GM12875 (cell line): ENCODE data around the gene STEAP4.

Experiments used
- H3K4me3 ChIP-seq: one replicate; pipeline ENCODE4 v1.5.1; 2011; ENCODE audit warnings: low read depth, low read length, control low read depth
- TF ChIP-seq, protein P1 (sequence below): IDR thresholded peaks from 2 replicates; pipeline ENCODE4 v1.5.1; 2011; ENCODE audit warnings: low read depth, mild to moderate bottlenecking, control low read depth, inconsistent platforms, low read length, moderate library complexity, borderline replicate concordance; ENCODE audit not compliant: insufficient read depth

The STEAP4 gene

DNA sequence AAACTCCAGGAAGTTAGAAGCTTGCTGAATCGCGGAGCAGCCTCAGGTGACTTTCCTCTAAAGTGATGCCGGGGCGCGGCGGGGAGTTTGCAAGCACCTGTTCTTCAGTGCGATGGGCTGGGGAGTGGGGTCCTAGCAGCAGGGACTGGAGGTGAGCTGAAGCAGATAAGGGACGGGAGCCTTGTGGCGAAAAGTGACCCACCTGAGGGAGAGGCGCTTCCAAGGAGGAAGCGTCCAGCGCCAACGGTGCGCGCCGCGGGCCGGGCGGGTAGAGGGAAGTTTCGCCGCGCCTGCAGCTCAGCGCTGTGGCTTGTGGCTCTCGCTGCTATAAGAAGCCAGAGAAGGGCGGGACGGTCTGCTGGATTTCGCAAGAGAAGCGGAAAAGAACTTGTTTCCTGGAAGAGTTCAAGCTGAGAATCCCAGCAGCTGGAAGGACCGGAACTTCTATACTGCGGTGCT is at the start of gene STEAP4:
STEAP4 (minus strand) TSS at position 305 of the 459 bp plus-strand sequence. CDS start 22,625 bp downstream, outside the sequence.
- TF ChIP-seq, protein P1, sequence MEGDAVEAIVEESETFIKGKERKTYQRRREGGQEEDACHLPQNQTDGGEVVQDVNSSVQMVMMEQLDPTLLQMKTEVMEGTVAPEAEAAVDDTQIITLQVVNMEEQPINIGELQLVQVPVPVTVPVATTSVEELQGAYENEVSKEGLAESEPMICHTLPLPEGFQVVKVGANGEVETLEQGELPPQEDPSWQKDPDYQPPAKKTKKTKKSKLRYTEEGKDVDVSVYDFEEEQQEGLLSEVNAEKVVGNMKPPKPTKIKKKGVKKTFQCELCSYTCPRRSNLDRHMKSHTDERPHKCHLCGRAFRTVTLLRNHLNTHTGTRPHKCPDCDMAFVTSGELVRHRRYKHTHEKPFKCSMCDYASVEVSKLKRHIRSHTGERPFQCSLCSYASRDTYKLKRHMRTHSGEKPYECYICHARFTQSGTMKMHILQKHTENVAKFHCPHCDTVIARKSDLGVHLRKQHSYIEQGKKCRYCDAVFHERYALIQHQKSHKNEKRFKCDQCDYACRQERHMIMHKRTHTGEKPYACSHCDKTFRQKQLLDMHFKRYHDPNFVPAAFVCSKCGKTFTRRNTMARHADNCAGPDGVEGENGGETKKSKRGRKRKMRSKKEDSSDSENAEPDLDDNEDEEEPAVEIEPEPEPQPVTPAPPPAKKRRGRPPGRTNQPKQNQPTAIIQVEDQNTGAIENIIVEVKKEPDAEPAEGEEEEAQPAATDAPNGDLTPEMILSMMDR = no peak
- no peak within 1 kb of the TSS for H3K4me3 ChIP-seq

DNA sequence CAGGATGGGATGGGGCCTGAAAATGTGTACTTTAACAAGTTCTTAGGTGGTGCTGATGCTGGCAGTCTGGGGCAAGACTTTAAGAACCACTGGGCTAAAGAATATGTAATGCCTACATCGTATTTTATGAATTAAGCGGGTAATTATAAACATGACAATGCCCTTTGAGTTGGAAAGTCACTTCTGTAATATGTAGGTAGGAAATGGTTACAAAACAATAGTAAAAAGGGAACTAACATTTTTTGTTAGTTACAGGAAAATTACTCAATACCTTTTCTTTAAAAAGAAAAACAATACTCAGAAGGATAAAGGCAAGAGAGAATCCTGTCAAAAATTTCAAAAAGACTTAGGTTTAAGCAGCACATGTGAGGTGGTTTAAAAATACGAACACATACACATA is 48.3 kb upstream of the STEAP4 start:
- TF ChIP-seq, protein P1 = no peak
- H3K4me3 ChIP-seq = no peak overlapping the region

DNA sequence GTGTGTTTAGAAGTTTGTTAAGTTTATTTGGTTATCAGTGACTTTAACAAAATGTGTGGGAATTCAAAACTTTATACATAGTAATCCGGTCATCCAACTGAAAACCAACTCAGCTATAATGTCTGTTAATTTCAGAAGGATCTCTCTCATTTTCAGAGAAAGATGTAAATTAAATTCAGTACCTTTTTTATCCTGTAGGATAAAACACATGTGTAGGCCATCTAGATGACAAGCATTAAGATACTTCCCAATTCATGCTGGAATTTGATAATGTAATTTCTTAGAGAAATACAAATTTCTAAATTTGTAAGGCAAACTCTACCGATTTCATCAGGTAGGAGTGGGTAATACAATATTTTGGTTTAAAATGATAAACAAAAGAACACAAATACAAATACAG is 43.4 kb upstream of the STEAP4 start:
- H3K4me3 ChIP-seq = no peak overlapping the region
- TF ChIP-seq, protein P1 = no peak

- TF ChIP-seq, protein P1 = no peak
- H3K4me3 ChIP-seq = no peak overlapping the region
These were observed 40.8 kb upstream of the STEAP4 start for GRCh38 chr7:88347517-88347916.

GRCh38 chr7:88347090-88347489 is 40.4 kb upstream of the STEAP4 start:
- no peak overlapping the region for H3K4me3 ChIP-seq
- TF ChIP-seq, protein P1 = no peak

DNA sequence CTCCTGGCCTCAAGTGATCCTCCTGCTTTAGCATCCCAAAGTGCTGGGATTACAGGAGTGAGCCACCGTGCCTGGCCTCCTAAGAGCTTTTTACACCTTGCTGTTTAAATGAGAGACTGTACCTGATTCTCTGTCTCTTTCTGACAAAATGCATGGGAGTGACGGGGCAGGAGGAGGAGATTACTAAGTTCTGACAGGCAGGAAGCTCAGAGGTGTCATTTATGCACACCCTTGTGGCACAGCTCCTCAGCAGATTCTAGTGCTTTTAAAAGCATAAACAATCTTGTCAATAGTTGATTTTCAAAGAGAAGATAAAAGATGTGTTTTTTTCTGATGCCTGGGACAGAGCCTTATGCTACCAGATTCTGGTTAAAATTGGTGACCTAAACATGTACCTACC is 39.7 kb upstream of the STEAP4 start:
- TF ChIP-seq, protein P1 = no peak
- no peak overlapping the region for H3K4me3 ChIP-seq

DNA sequence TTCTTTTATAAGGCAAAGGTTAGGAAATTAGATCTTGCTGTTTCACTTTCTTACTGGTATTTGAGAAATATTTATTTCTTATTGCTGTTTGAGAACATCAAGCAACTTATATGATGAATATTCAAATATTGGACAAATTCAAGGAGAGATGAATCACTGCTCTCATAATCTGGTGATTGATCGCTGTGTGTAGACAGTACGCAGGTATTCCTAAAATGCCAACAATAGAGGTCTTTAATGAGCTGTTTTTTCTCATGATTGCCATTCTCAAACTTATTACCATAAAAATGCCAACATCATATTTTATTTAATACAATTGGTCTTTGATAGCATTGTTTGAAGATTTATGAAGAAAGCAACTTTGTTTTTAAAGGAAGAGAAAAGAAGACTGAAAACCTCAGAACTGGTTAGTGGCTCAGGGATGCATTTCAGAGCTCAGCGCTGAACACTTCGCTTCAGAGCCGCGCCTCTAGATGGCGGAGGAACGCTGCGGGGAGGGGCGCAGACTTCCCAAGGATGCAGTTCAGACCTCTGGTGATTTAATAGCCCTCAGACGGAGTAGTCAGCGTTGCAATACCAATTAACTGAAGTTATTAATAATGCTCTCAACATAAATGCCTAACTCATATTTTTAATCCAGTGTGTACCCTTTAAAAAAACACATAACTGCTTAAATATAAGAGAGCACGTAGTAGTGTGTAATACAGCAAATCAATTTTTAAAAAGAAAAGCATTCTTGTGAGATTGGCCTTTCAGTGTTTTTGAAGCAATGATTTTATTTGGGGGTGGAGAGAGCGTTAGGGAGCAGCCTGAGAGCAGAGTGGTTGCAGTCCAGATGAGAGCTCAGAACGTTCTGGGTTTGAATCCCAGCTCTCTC is 38.5 kb upstream of the STEAP4 start:
- TF ChIP-seq, protein P1 = peak; percentile 41
- no peak overlapping the region for H3K4me3 ChIP-seq
